ENCODE measurements around the gene PPP1R8.
"Not testable (repeated sequence)": the region's sequence is repeated elsewhere in the genome, so short reads cannot be mapped to it uniquely, and the experiment has no call there.

DNA sequence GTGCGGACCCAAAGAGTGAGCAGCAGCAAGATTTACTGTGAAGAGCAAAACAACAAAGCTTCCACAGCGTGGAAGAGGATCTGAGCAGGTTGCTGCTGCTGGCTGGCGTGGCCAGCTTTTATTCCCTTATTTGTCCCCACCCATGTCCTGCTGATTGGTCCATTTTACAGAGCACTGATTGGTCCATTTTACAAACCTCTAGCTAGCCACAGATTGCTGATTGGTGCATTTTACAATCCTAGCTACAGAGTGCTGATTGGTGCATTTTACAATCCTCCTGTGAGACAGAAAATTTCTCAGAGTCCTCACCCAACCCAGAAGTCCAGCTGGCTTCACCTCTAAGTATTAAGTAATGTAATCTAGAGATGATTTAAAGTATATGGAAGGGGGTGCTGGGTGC lies 40.3 kb upstream of the PPP1R8 start:
- TF ChIP-seq, protein P1, sequence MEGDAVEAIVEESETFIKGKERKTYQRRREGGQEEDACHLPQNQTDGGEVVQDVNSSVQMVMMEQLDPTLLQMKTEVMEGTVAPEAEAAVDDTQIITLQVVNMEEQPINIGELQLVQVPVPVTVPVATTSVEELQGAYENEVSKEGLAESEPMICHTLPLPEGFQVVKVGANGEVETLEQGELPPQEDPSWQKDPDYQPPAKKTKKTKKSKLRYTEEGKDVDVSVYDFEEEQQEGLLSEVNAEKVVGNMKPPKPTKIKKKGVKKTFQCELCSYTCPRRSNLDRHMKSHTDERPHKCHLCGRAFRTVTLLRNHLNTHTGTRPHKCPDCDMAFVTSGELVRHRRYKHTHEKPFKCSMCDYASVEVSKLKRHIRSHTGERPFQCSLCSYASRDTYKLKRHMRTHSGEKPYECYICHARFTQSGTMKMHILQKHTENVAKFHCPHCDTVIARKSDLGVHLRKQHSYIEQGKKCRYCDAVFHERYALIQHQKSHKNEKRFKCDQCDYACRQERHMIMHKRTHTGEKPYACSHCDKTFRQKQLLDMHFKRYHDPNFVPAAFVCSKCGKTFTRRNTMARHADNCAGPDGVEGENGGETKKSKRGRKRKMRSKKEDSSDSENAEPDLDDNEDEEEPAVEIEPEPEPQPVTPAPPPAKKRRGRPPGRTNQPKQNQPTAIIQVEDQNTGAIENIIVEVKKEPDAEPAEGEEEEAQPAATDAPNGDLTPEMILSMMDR (IDR thresholded peaks at IDR 0.05), result not testable (repeated sequence)
- TF ChIP-seq POLR2AphosphoS5, POLR2A (IDR thresholded peaks at IDR 0.05): not testable (repeated sequence)

Measured in suprapubic skin (tissue), 4 donors.